HepG2 (cell line): ENCODE measurements around the gene SALL4. TPM values are rescaled to one million over a fixed set of nuclear protein-coding genes. Genes with fewer than 3 reads are reported as not detected.

Experiments used
- CHD2 ChIP-seq: IDR thresholded peaks from 2 replicates; pipeline ENCODE4 v1.6.1; 2011; ENCODE audit warnings: low read depth, low read length, improper control_type of control experiment
- GPN1 ChIP-seq: sonication (generic); formaldehyde crosslinking; IDR thresholded peaks from 2 replicates; pipeline ENCODE4 v1.5.1; 2020; ENCODE audit warnings: missing genetic modification reagents, borderline replicate concordance
- MEF2D ChIP-seq: sonication (generic); formaldehyde crosslinking; IDR thresholded peaks from 2 replicates; pipeline ENCODE4 v1.5.1; 2020; ENCODE audit warnings: mild to moderate bottlenecking, missing genetic modification reagents
- NFE2 ChIP-seq: sonication (generic); formaldehyde crosslinking; IDR thresholded peaks from 2 replicates; pipeline ENCODE4 v1.4.0; 2020; ENCODE audit warnings: missing genetic modification reagents
- PHF20 ChIP-seq: sonication (generic); formaldehyde crosslinking; IDR thresholded peaks from 2 replicates; pipeline ENCODE4 v1.5.0; 2020; ENCODE audit warnings: mild to moderate bottlenecking, missing genetic modification reagents
- PRMT3 ChIP-seq: sonication (generic); formaldehyde crosslinking; IDR thresholded peaks from 2 replicates; pipeline ENCODE4 v1.8.1; 2022; ENCODE audit warnings: low read depth, mild to moderate bottlenecking, moderate library complexity, missing genetic modification reagents, borderline replicate concordance
- RCOR2 ChIP-seq: IDR thresholded peaks from 2 replicates; pipeline ENCODE4 v1.6.1; 2016; ENCODE audit warnings: missing biosample characterization, missing genetic modification reagents
- RXRB ChIP-seq: IDR thresholded peaks from 2 replicates; pipeline ENCODE4 v1.6.1; 2016; ENCODE audit warnings: borderline replicate concordance, missing genetic modification reagents, missing compliant biosample characterization
- TFAP4 ChIP-seq: sonication (generic); IDR thresholded peaks from 2 replicates; pipeline ENCODE4 v1.6.1; 2016; ENCODE audit warnings: low read depth, borderline replicate concordance
- TFDP2 ChIP-seq: sonication (generic); formaldehyde crosslinking; IDR thresholded peaks from 2 replicates; pipeline ENCODE4 v1.4.0; 2020; ENCODE audit warnings: missing genetic modification reagents
- ZEB1 ChIP-seq: IDR thresholded peaks from 2 replicates; pipeline ENCODE4 v1.6.1; 2012; ENCODE audit warnings: mild to moderate bottlenecking, low read depth, inconsistent platforms; ENCODE audit not compliant: insufficient replicate concordance
- ZKSCAN1 ChIP-seq: fragments of 150-350 bp; IDR thresholded peaks from 2 replicates; pipeline ENCODE4 v1.6.1; 2014; ENCODE audit warnings: low read length
- ZNF207 ChIP-seq: fragments of 450-650 bp; IDR thresholded peaks from 2 replicates; pipeline ENCODE4 v1.6.1; 2016; ENCODE audit warnings: antibody characterized with exemption, borderline replicate concordance
- ZNF44 ChIP-seq: sonication (generic); formaldehyde crosslinking; IDR thresholded peaks from 2 replicates; pipeline ENCODE4 v1.5.1; 2020; ENCODE audit warnings: mild to moderate bottlenecking, missing genetic modification reagents
- ZNF503 ChIP-seq: sonication (generic); formaldehyde crosslinking; IDR thresholded peaks from 2 replicates; pipeline ENCODE4 v1.4.0; 2020; ENCODE audit warnings: missing genetic modification reagents
- ZNF546 ChIP-seq: sonication (generic); formaldehyde crosslinking; conservative IDR thresholded peaks from 2 replicates; pipeline ENCODE4 v1.8.1; 2023; ENCODE audit warnings: mild to moderate bottlenecking, missing genetic modification reagents
- ZNF563 ChIP-seq: sonication (generic); formaldehyde crosslinking; IDR thresholded peaks from 2 replicates; pipeline ENCODE4 v1.8.0; 2022; ENCODE audit warnings: mild to moderate bottlenecking, moderate library complexity, missing genetic modification reagents
- ZNF607 ChIP-seq: sonication (generic); formaldehyde crosslinking; IDR thresholded peaks from 2 replicates; pipeline ENCODE4 v1.5.1; 2020; ENCODE audit warnings: missing genetic modification reagents, mild to moderate bottlenecking, borderline replicate concordance
- polyA plus RNA-seq, 8 experiments: library from polyadenylated mRNA; depleted of rRNA in 3 of 8; stranded (reverse) in 7 of 8; unstranded in 1 of 8; fragments of >200 nt; fragmentation: Illumina TruSeq in 4 of 8; extraction: Trizol in 4 of 8; gene quantifications; 2 replicates each; pipeline versions ENCODE4 v1.2.1 to v1.2.3, GENCODE V29; 2011 to 2016; ENCODE audit warnings: low read depth in 4 of 8, missing spikeins in 1 of 8, mixed read lengths in 1 of 8; ENCODE audit not compliant: insufficient read depth in 1 of 8
- total RNA-seq, 5 experiments: library from RNA; depleted of rRNA; stranded (reverse); fragments of >200 nt; fragmentation: Illumina TruSeq; extraction: Trizol; gene quantifications; 2 replicates each; pipeline ENCODE4 v1.2.3, GENCODE V29; 2016; ENCODE audit warnings: low read depth in 1 of 5
- TF ChIP-seq, protein P1 (sequence below): sonication (generic); formaldehyde crosslinking; IDR thresholded peaks from 2 replicates; pipeline ENCODE4 v1.4.0; 2020; ENCODE audit warnings: mild to moderate bottlenecking, missing genetic modification reagents
- TF ChIP-seq, protein P2 (sequence below), 2 experiments: IDR thresholded peaks; 2 replicates each; pipeline ENCODE4 v1.6.1; 2011 to 2012; ENCODE audit warnings: low read length in 2 of 2, borderline replicate concordance in 1 of 2, low read depth in 1 of 2, mild to moderate bottlenecking in 1 of 2, moderate library complexity in 1 of 2

The SALL4 gene
- total and polyA plus RNA-seq, 2 of the 13 experiments (the other 11 are each of a cell fraction or from before 2014, with no cell fraction given): 0.33 to 1.8 TPM

GRCh38 chr20:51800060-51800871, 2.1 kb downstream of the SALL4 start (continued):
- TF ChIP-seq, protein P1, sequence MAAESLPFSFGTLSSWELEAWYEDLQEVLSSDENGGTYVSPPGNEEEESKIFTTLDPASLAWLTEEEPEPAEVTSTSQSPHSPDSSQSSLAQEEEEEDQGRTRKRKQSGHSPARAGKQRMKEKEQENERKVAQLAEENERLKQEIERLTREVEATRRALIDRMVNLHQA (CRISPR knock-in tag): no peak
- TF ChIP-seq TFDP2 (CRISPR knock-in tag): peak; percentile 44; the same call in 1 of the 2 replicates
- peak; percentile 67; the same call in 1 of the 2 replicates for TF ChIP-seq ZNF503 (CRISPR knock-in tag)
- no peak; the same call in 1 of the 2 replicates for TF ChIP-seq ZNF546 (CRISPR knock-in tag)
- peak; percentile 99 for TF ChIP-seq ZEB1
- peak; percentile 63; the same call in 1 of the 2 replicates for TF ChIP-seq ZNF607 (CRISPR knock-in tag)
- TF ChIP-seq RXRB (CRISPR knock-in tag): peak; percentile 61
- TF ChIP-seq PRMT3 (CRISPR knock-in tag): no peak
- peak; percentile 69; the same call in 1 of the 2 replicates for TF ChIP-seq MEF2D (CRISPR knock-in tag)
- TF ChIP-seq, protein P2, sequence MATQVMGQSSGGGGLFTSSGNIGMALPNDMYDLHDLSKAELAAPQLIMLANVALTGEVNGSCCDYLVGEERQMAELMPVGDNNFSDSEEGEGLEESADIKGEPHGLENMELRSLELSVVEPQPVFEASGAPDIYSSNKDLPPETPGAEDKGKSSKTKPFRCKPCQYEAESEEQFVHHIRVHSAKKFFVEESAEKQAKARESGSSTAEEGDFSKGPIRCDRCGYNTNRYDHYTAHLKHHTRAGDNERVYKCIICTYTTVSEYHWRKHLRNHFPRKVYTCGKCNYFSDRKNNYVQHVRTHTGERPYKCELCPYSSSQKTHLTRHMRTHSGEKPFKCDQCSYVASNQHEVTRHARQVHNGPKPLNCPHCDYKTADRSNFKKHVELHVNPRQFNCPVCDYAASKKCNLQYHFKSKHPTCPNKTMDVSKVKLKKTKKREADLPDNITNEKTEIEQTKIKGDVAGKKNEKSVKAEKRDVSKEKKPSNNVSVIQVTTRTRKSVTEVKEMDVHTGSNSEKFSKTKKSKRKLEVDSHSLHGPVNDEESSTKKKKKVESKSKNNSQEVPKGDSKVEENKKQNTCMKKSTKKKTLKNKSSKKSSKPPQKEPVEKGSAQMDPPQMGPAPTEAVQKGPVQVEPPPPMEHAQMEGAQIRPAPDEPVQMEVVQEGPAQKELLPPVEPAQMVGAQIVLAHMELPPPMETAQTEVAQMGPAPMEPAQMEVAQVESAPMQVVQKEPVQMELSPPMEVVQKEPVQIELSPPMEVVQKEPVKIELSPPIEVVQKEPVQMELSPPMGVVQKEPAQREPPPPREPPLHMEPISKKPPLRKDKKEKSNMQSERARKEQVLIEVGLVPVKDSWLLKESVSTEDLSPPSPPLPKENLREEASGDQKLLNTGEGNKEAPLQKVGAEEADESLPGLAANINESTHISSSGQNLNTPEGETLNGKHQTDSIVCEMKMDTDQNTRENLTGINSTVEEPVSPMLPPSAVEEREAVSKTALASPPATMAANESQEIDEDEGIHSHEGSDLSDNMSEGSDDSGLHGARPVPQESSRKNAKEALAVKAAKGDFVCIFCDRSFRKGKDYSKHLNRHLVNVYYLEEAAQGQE (IDR thresholded peaks at IDR 0.05; ENCODE audit: borderline replicate concordance in 1 of 2, low read depth in 1 of 2, low read length in 2 of 2): no peak
- no peak for TF ChIP-seq NFE2 (CRISPR knock-in tag)
- peak; percentile 30; the same call in 1 of the 2 replicates for TF ChIP-seq TFAP4
- TF ChIP-seq CHD2: no peak
- 0 out of 2 replicates have a peak, but pooled peaks have one; percentile 44 for TF ChIP-seq ZNF563 (CRISPR knock-in tag)
- no peak for TF ChIP-seq ZNF44 (CRISPR knock-in tag)
- no peak for TF ChIP-seq RCOR2
- no peak for TF ChIP-seq ZNF207
- TF ChIP-seq GPN1 (CRISPR knock-in tag): no peak
- 0 out of 2 replicates have a peak, but pooled peaks have one; percentile 30 for TF ChIP-seq ZKSCAN1
- peak; percentile 51; the same call in 1 of the 2 replicates for TF ChIP-seq PHF20 (CRISPR knock-in tag)
